ENCODE data around the gene PPP2R1B.

- TF ChIP-seq, protein P1, sequence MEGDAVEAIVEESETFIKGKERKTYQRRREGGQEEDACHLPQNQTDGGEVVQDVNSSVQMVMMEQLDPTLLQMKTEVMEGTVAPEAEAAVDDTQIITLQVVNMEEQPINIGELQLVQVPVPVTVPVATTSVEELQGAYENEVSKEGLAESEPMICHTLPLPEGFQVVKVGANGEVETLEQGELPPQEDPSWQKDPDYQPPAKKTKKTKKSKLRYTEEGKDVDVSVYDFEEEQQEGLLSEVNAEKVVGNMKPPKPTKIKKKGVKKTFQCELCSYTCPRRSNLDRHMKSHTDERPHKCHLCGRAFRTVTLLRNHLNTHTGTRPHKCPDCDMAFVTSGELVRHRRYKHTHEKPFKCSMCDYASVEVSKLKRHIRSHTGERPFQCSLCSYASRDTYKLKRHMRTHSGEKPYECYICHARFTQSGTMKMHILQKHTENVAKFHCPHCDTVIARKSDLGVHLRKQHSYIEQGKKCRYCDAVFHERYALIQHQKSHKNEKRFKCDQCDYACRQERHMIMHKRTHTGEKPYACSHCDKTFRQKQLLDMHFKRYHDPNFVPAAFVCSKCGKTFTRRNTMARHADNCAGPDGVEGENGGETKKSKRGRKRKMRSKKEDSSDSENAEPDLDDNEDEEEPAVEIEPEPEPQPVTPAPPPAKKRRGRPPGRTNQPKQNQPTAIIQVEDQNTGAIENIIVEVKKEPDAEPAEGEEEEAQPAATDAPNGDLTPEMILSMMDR (IDR thresholded peaks at IDR 0.05) = peak; percentile 37 to 89 (median 80)
- TF ChIP-seq POLR2A (IDR thresholded peaks at IDR 0.05) = no peak
Measured at GRCh38 chr11:111777094-111778046, 11.2 kb upstream of the PPP2R1B start.

Measured in prostate gland (tissue), 2 donors.